GM18868 (cell line): ENCODE measurements around the gene MIEN1.
"Not testable (repeated sequence)": the region's sequence is repeated elsewhere in the genome, so short reads cannot be mapped to it uniquely, and the experiment has no call there.

Experiments used
- ATAC-seq: cut with Tn5 transposase; IDR thresholded peaks from one replicate; pipeline ENCODE4 v1.9.1; 2021; ENCODE audit warnings: mild to moderate bottlenecking, moderate library complexity; ENCODE audit not compliant: unreplicated experiment

The MIEN1 gene

GRCh38 chr17:39701012-39701783 lies 29.1 kb downstream of the MIEN1 start:
- no peak for ATAC-seq

DNA sequence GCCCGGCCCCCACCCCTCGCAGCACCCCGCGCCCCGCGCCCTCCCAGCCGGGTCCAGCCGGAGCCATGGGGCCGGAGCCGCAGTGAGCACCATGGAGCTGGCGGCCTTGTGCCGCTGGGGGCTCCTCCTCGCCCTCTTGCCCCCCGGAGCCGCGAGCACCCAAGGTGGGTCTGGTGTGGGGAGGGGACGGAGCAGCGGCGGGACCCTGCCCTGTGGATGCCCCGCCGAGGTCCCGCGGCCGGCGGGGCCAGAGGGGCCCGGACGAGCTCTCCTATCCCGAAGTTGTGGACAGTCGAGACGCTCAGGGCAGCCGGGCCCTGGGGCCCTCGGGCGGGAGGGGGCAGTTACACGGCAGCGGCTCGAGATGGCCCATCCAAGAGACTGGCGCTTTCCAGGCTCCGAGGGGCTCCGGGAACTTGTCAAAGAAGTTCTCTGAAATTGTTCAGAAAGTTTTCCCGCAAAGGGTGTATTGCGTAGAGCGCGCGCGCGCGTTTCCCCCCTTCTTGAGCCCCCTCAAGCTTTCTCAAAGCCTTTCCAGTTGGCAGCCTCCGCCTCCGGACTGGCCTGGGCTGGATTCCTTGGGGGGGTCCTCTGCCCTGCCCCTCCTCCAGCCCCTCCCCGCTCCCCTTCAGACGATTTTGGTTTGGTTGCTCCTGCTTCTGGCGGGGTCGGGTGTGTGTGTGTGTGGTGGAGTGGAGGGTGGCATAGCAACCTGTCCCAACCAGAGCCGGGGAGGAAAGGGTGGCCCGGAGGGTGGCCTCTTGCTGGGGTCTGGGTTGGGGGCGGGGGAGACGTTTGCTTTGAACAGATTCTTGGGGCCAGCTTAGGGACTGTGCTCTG lies 30.0 kb downstream of the MIEN1 start:
- no peak for ATAC-seq

GRCh38 chr17:39699818-39700147 lies 30.5 kb downstream of the MIEN1 start, which contains the start of gene ERBB2:
ERBB2 (plus strand) TSS chr17:39700064; CDS start chr17:39700239, 175 bp downstream.
- ATAC-seq, result no peak

DNA sequence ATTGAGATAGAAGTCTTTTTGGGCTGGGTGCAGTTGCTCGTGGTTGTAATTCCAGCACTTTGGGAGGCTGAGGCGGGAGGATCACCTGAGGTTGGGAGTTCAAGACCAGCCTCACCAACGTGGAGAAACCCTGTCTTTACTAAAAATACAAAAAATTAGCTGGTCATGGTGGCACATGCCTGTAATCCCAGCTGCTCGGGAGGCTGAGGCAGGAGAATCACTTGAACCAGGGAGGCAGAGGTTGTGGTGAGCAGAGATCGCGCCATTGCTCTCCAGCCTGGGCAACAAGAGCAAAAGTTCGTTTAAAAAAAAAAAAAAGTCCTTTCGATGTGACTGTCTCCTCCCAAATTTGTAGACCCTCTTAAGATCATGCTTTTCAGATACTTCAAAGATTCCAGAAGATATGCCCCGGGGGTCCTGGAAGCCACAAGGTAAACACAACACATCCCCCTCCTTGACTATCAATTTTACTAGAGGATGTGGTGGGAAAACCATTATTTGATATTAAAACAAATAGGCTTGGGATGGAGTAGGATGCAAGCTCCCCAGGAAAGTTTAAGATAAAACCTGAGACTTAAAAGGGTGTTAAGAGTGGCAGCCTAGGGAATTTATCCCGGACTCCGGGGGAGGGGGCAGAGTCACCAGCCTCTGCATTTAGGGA lies 31.0 kb downstream of the MIEN1 start:
- not testable (repeated sequence) for ATAC-seq

DNA sequence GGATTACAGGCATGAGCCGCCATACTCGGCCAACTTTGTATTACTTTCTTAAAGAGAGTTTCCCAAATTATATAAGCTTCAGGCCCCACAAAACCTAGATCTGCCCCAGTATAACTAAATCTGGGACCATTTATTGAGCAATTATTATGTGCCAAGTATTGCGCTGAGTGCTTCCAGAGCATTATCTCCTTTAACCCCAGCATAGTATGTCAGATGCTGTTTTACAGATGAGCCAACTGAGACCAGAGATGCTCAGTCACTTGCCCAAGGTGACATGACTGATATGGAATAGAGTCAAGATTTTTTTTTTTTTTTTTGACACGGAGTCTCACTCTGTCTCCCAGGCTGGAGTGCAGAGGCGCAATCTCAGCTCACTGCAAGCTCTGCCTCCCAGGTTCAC lies 32.4 kb downstream of the MIEN1 start:
- ATAC-seq, result no peak

- ATAC-seq, result no peak
Observed at GRCh38 chr17:39696731-39697130, 33.6 kb downstream of the MIEN1 start.

- no peak for ATAC-seq
Observed at GRCh38 chr17:39695089-39695474, 35.2 kb downstream of the MIEN1 start.

GRCh38 chr17:39694593-39694992 lies 35.7 kb downstream of the MIEN1 start:
- ATAC-seq, result no peak

GRCh38 chr17:39688945-39689344 lies 41.4 kb downstream of the MIEN1 start:
- ATAC-seq, result no peak

GRCh38 chr17:39688475-39688835 lies 41.9 kb downstream of the MIEN1 start:
- ATAC-seq, result no peak

GRCh38 chr17:39687546-39688474 lies 42.5 kb downstream of the MIEN1 start, which contains the start of gene PGAP3:
PGAP3 (minus strand) TSS chr17:39688057; CDS start chr17:39688014, 43 bp downstream.
- ATAC-seq, result peak; percentile 90

- no peak for ATAC-seq
Observed at GRCh38 chr17:39687101-39687545, 43.2 kb downstream of the MIEN1 start.

DNA sequence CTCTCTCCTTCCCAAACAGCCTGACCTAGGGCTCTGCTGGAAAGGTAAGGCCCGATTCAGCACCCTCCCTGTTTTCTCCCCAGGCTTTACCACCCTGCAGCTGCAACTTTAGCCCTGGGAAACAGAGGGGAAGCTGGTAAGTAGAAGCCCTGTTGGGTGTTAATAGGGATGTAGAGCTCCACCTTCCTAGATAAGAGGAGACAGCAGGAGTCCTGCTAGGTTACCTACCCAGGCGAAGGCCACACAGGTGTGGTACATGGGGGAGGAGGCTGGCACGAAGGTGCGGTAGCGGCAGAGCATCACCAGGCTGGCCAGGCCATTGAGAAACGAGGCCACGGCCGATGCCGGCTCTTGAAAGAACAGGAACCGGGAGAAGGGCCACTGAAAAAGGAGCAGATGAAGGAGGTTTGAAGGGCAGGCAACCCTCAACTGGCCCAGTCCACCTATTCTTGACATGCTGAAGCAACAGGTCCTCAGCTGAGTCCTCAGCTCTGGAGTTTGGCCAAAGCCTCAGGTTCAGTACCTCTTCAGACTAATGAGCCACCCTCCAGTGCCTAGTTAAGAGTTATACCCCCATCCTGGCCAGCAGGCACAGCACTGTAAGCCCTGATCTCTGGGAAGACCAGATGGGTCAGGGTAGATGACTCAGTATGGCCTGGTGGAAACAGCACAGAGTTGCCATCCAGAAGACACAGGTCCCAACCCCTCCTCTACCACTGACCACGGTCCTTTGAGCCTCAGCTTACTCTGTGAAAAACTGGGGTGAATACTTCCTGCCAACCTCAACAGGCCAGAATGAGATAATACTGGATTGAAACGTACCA lies 45.8 kb downstream of the MIEN1 start:
- ATAC-seq, result no peak

DNA sequence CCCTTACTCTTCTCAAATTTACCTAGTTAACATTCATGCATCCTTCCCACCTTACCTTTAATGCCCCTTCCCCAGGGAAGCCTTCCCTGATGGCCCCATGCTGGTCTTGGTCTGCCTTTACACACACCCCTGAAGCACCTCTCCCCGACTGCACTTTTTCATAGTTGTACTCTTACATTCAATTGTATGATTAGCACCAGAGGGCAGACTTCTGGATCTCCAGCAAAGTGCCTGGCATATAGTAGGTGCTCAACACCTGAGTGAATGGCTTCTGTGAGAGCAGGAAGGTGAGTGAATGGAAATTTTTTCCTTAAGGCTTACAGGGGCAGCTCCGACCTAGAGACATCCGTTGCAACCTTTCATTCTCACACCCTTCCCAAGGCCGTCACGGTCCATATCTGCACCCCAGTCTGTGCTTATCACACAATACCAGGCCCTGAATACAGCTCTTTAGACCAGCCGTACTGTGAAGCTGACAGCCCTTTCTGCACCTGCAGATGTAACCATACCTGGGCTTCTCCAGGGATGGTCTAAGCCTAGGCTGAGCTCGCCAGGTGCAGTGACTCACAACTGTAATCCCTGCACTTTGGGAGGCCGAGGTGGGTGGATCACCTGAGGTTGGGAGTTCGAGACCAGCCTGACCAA lies 46.9 kb downstream of the MIEN1 start:
- ATAC-seq, result no peak

GRCh38 chr17:39679521-39680192 lies 50.7 kb downstream of the MIEN1 start:
- ATAC-seq, result no peak
